Left lung (tissue), 10 donors: ENCODE data around the gene CLMN. TPM values are rescaled to one million over a fixed set of nuclear protein-coding genes. Genes with fewer than 3 reads are reported as not detected.

Experiments used
- ATAC-seq: fragments of 200-7000 bp; cut with Tn5 transposase; one replicate; pipeline ENCODE4 v1.9.1; 2020; ENCODE audit warnings: moderate library complexity
- DNase-seq, 4 donors: peaks; one replicate each; pipeline ENCODE4 v3.0.0-alpha.2; 2013 to 2020
- H3K27ac ChIP-seq, 2 donors: fragments of 200-600 bp; sonication (generic) in 1 of 2; one replicate each; pipeline versions ENCODE4 v1.5.0 to v1.8.0; 2020 to 2021
- H3K27me3 ChIP-seq, 2 donors: fragments of 200-600 bp; sonication (generic) in 1 of 2; one replicate each; pipeline versions ENCODE4 v1.5.0 to v1.8.0; 2020 to 2021
- H3K36me3 ChIP-seq, 2 donors: fragments of 200-600 bp; sonication (generic) in 1 of 2; one replicate each; pipeline versions ENCODE4 v1.5.0 to v1.8.0; 2020 to 2021
- H3K4me1 ChIP-seq, 2 donors: fragments of 200-600 bp; one replicate each; pipeline ENCODE4 v1.8.0; 2021
- H3K4me3 ChIP-seq, 2 donors: fragments of 200-600 bp; sonication (generic) in 1 of 2; one replicate each; pipeline versions ENCODE4 v1.5.0 to v1.8.0; 2020 to 2021; ENCODE audit warnings: mild to moderate bottlenecking in 1 of 2
- H3K9me3 ChIP-seq, 2 donors: fragments of 200-600 bp; sonication (generic) in 1 of 2; one replicate each; pipeline versions ENCODE4 v1.5.0 to v1.8.0; 2020 to 2021
- CTCF ChIP-seq, 2 donors: fragments of 200-600 bp; sonication (generic) in 1 of 2; IDR thresholded peaks; one replicate each; pipeline versions ENCODE4 v1.5.0 to v1.8.0; 2021; ENCODE audit warnings: antibody characterized with exemption in 2 of 2
- intact Hi-C, 2 donors: fragments of 100-400 bp; cut with DNase I; formaldehyde crosslinking; loops; one replicate each; pipeline versions ENCODE4 v1.11.2 to v1.14.2; 2022
- polyA plus RNA-seq, 6 donors: library from polyadenylated mRNA; unstranded; fragments of 120-200 nt; gene quantifications; one replicate each; pipeline ENCODE4 v1.2.1, GENCODE V29; 2013; ENCODE audit not compliant: insufficient read length in 6 of 6
- total RNA-seq, 2 donors: library from RNA; stranded (reverse); fragmentation: NEBNext Ultra II Directional; extraction: Animal tissue kit (Norgen Biotek cat#: 25700); gene quantifications; one replicate each; pipeline ENCODE4 v1.2.1, GENCODE V29; 2021
- donor health status: DM: no; HTN: yes; CAD: no.
- donor health status: DM: no; HTN: no; CAD: no.

Gene CLMN
- total and polyA plus RNA-seq, 8 donors, result 10.3 to 30.0 (median 12.6) TPM

- no peaks in the 10 kb centered on the region for H3K36me3 ChIP-seq
- no peak for TF ChIP-seq CTCF (IDR thresholded peaks at IDR 0.05)
- intact Hi-C loops, result no loop called here
- ATAC-seq, result no peak
- no peaks in the 10 kb centered on the region for H3K4me1 ChIP-seq
- no peak for DNase-seq
- H3K27ac ChIP-seq, result no peak overlapping the region
- H3K4me3 ChIP-seq, result no peak overlapping the region
- H3K27me3 ChIP-seq, result no peaks in the 10 kb centered on the region
- H3K9me3 ChIP-seq, result peaks cover 0 to 14% of the 10 kb centered on the region in 2 donors
These were observed 32.8 kb upstream of the CLMN start for GRCh38 chr14:95352481-95352880.

- Histone ChIP-seq H3K27ac (no peak overlapping the region), H3K4me1 (no peaks in the 10 kb centered on the region), H3K9me3 (peaks cover 0 to 7% of the 10 kb centered on the region in 2 donors), H3K36me3 (no peaks in the 10 kb centered on the region), H3K4me3 (no peak overlapping the region), H3K27me3 (no peaks in the 10 kb centered on the region)
- ATAC-seq, result no peak
- no peak for TF ChIP-seq CTCF (IDR thresholded peaks at IDR 0.05)
- intact Hi-C loops, result no loop called here
- DNase-seq, result no peak
These were observed 29.5 kb upstream of the CLMN start for GRCh38 chr14:95349241-95349640.

GRCh38 chr14:95348395-95349080, 28.8 kb upstream of the CLMN start:
- no peak for TF ChIP-seq CTCF (IDR thresholded peaks at IDR 0.05)
- no peak for DNase-seq
- Histone ChIP-seq H3K4me1 (no peaks in the 10 kb centered on the region), H3K36me3 (no peaks in the 10 kb centered on the region), H3K4me3 (no peak overlapping the region), H3K27me3 (no peaks in the 10 kb centered on the region), H3K27ac (no peak overlapping the region), H3K9me3 (peaks cover 0 to 1% of the 10 kb centered on the region in 2 donors)
- ATAC-seq, result no peak
- intact Hi-C loops, result no loop called here

- ATAC-seq (no peak), DNase-seq (no peak)
- Histone ChIP-seq H3K4me1 (no peaks in the 10 kb centered on the region), H3K27ac (no peak overlapping the region), H3K36me3 (no peaks in the 10 kb centered on the region), H3K4me3 (no peak overlapping the region), H3K27me3 (no peaks in the 10 kb centered on the region), H3K9me3 (no peaks in the 10 kb centered on the region)
- no peak for TF ChIP-seq CTCF (IDR thresholded peaks at IDR 0.05)
- intact Hi-C loops, result no loop called here
These were observed 27.1 kb upstream of the CLMN start for GRCh38 chr14:95346820-95347219.

GRCh38 chr14:95346266-95346665, 26.6 kb upstream of the CLMN start:
- ATAC-seq (no peak), DNase-seq (no peak)
- Histone ChIP-seq H3K4me3 (no peak overlapping the region), H3K27ac (no peak overlapping the region), H3K36me3 (no peaks in the 10 kb centered on the region), H3K4me1 (no peaks in the 10 kb centered on the region), H3K9me3 (no peaks in the 10 kb centered on the region), H3K27me3 (no peaks in the 10 kb centered on the region)
- intact Hi-C loops, result no loop called here
- no peak for TF ChIP-seq CTCF (IDR thresholded peaks at IDR 0.05)
